Upper lobe of right lung (tissue), 1 donor: ENCODE results near the gene MEPE. TPM values are rescaled to one million over a fixed set of nuclear protein-coding genes. Genes with fewer than 3 reads are reported as not detected.

ENCODE experiments used
- ATAC-seq: fragments of 200-7000 bp; cut with Tn5 transposase; one replicate; pipeline ENCODE4 v1.9.1; 2020; ENCODE audit warnings: mild to moderate bottlenecking, moderate library complexity
- DNase-seq: peaks from one replicate; pipeline ENCODE4 v3.0.0-alpha.2; 2020
- H3K27ac ChIP-seq: fragments of 200-600 bp; one replicate; pipeline ENCODE4 v1.8.0; 2022
- H3K27me3 ChIP-seq: fragments of 200-600 bp; one replicate; pipeline ENCODE4 v1.8.0; 2022; ENCODE audit warnings: mild to moderate bottlenecking
- H3K36me3 ChIP-seq: fragments of 200-600 bp; one replicate; pipeline ENCODE4 v1.8.0; 2022
- H3K4me1 ChIP-seq: fragments of 200-600 bp; one replicate; pipeline ENCODE4 v1.8.0; 2022
- H3K4me3 ChIP-seq: fragments of 200-600 bp; one replicate; pipeline ENCODE4 v1.8.0; 2022; ENCODE audit warnings: mild to moderate bottlenecking
- H3K9me3 ChIP-seq: fragments of 200-600 bp; one replicate; pipeline ENCODE4 v1.8.0; 2022
- intact Hi-C: fragments of 100-400 bp; cut with DNase I; formaldehyde crosslinking; loops from one replicate; pipeline ENCODE4 v1.11.0; 2022
- total RNA-seq: library from RNA; stranded (reverse); fragmentation: NEBNext Ultra II Directional; extraction: Animal tissue kit (Norgen Biotek cat#: 25700); gene quantifications from one replicate; pipeline ENCODE4 v1.2.1, GENCODE V29; 2021
- TF ChIP-seq, protein P1 (sequence below): fragments of 200-600 bp; IDR thresholded peaks from one replicate; pipeline ENCODE4 v1.8.0; 2022; ENCODE audit warnings: antibody characterized with exemption
- donor health status: DM: no; HTN: yes; CAD: no; lungs with severe emphysema.

MEPE gene
- total RNA-seq, 1 donor from 2014 or later: not detected

DNA sequence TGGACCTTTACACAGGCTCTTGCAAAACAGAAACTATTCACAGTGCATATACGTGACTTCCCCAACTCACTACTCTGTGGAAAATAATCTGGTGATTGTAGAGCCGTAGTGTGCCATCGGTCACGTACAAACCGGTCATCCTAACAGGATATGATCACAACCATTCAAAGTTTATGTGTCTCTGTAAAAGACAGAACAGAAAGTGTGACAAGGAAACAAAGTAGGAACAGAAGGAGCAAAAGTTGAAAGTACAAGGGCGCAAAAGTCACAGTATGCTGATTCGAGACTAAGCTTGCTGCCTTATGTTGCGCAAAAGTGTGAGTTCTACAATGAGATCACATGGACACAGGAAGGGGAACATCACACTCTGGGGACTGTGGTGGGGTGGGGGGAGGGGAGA is 18.6 kb downstream of the MEPE start:
- no peaks in the 10 kb centered on the region for H3K27me3 ChIP-seq
- H3K9me3 ChIP-seq: no peaks in the 10 kb centered on the region
- DNase-seq: no peak
- intact Hi-C loops: loop anchor here (10.0 kb wide), 1 partner anchor 123 kb away; the partner anchor contains the start of gene SPP1
- ATAC-seq: peak; percentile 84
- H3K4me1 ChIP-seq: peaks cover 10% of the 10 kb centered on the region
- TF ChIP-seq, protein P1, sequence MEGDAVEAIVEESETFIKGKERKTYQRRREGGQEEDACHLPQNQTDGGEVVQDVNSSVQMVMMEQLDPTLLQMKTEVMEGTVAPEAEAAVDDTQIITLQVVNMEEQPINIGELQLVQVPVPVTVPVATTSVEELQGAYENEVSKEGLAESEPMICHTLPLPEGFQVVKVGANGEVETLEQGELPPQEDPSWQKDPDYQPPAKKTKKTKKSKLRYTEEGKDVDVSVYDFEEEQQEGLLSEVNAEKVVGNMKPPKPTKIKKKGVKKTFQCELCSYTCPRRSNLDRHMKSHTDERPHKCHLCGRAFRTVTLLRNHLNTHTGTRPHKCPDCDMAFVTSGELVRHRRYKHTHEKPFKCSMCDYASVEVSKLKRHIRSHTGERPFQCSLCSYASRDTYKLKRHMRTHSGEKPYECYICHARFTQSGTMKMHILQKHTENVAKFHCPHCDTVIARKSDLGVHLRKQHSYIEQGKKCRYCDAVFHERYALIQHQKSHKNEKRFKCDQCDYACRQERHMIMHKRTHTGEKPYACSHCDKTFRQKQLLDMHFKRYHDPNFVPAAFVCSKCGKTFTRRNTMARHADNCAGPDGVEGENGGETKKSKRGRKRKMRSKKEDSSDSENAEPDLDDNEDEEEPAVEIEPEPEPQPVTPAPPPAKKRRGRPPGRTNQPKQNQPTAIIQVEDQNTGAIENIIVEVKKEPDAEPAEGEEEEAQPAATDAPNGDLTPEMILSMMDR: no peak
- H3K36me3 ChIP-seq: no peaks in the 10 kb centered on the region
- H3K27ac ChIP-seq: peak overlapping the region; percentile 30
- H3K4me3 ChIP-seq: no peak overlapping the region

DNA sequence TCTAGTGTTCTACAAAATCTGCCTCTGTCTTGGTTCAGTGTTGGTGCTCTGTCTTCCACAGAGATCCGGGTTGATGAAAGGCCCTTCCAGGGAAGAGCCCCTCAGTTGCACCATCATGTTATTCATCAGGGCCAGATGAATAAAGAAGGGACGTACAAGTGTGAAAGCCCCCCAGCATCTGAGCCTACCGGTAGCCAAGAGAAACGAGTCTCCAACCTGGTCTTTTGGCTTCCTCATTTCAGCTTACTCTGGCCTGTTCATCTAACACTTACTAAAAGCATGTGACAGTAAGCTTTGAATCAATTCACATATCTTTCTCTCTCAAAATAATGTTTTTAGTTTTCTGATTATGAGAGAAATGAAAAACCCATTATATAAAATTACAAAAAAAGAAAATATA is 19.2 kb downstream of the MEPE start:
- Histone ChIP-seq H3K27me3 (no peaks in the 10 kb centered on the region), H3K4me1 (peaks cover 10% of the 10 kb centered on the region), H3K4me3 (no peak overlapping the region), H3K9me3 (no peaks in the 10 kb centered on the region), H3K27ac (no peak overlapping the region), H3K36me3 (no peaks in the 10 kb centered on the region)
- ATAC-seq (no peak), DNase-seq (no peak)
- intact Hi-C loops: loop anchor here (10.0 kb wide), 1 partner anchor 123 kb away; the partner anchor contains the start of gene SPP1
- TF ChIP-seq, protein P1: no peak

DNA sequence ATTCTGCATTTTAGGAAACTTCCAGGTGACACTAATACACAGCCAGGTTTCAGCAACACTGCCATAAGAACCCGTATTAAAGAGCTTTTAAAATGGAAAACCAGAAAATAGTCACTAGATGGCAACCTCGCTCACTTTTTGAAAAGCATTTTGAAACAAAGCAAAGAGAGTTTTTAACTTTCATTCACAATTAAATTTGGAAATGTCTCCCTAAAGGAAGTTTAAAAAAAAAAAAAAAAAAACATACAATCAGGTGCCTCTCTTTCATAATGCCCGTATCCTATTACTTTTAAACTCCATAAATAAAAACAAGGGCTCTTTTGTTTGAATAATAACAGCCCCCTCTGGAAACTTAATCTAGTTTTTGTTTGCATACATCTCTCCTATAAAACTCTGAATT is 20.3 kb downstream of the MEPE start:
- no peak for ATAC-seq
- no peak overlapping the region for H3K4me3 ChIP-seq
- H3K9me3 ChIP-seq: no peaks in the 10 kb centered on the region
- no peaks in the 10 kb centered on the region for H3K36me3 ChIP-seq
- TF ChIP-seq, protein P1: peak; percentile 52
- no peak overlapping the region for H3K27ac ChIP-seq
- DNase-seq: no peak
- intact Hi-C loops: loop anchor here (10.0 kb wide), 1 partner anchor 122 kb away; the partner anchor contains the start of gene SPP1
- no peaks in the 10 kb centered on the region for H3K27me3 ChIP-seq
- peaks cover 10% of the 10 kb centered on the region for H3K4me1 ChIP-seq

DNA sequence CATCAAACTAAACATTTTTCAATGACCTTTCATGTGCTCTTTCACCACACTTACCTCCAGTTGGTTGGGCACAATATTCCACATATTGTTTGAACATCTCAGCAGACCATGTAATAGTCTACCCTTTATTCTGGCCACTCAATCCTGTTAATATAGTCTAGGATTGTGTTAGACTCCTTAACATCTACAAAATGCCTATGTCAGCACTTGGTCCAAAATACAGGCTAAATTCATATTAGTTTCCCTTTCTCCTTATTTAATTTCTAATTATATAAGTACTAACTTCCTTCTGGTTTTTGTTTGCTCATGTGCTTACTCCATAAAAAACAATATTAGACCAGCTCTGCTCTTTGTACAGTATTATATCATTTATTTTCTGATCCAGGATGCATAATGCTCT is 21.1 kb downstream of the MEPE start:
- H3K4me1 ChIP-seq: peaks cover 10% of the 10 kb centered on the region
- TF ChIP-seq, protein P1: no peak
- no peak overlapping the region for H3K4me3 ChIP-seq
- no peak overlapping the region for H3K27ac ChIP-seq
- ATAC-seq: no peak
- no peaks in the 10 kb centered on the region for H3K27me3 ChIP-seq
- no peaks in the 10 kb centered on the region for H3K9me3 ChIP-seq
- intact Hi-C loops: loop anchor here (10.0 kb wide), 1 partner anchor 121 kb away; the partner anchor contains the start of gene SPP1
- no peak for DNase-seq
- no peaks in the 10 kb centered on the region for H3K36me3 ChIP-seq

DNA sequence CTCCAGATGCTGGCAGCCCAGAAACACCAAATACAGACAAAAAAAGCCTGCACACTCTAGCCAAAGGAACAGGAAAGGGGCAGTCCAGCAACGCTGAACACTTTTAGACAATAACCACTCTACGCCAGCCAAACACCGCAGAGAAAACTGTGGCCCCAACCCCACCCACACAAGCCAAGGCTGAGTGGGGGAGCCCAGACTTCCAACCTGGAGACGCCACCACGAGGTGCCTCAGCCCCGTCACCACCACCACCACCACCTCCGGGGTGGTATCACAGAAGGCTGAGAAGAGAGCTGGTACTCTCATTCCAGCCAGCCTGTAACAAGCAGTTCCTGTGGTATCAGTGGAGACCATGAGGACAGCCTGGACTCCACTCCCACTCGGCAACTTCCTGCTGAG is 22.8 kb downstream of the MEPE start:
- TF ChIP-seq, protein P1: no peak
- ATAC-seq (no peak), DNase-seq (no peak)
- intact Hi-C loops: loop anchor here (10.0 kb wide), 1 partner anchor 119 kb away; the partner anchor contains the start of gene SPP1
- Histone ChIP-seq H3K36me3 (no peaks in the 10 kb centered on the region), H3K27me3 (no peaks in the 10 kb centered on the region), H3K4me1 (no peaks in the 10 kb centered on the region), H3K9me3 (no peaks in the 10 kb centered on the region), H3K27ac (no peak overlapping the region), H3K4me3 (no peak overlapping the region)

DNA sequence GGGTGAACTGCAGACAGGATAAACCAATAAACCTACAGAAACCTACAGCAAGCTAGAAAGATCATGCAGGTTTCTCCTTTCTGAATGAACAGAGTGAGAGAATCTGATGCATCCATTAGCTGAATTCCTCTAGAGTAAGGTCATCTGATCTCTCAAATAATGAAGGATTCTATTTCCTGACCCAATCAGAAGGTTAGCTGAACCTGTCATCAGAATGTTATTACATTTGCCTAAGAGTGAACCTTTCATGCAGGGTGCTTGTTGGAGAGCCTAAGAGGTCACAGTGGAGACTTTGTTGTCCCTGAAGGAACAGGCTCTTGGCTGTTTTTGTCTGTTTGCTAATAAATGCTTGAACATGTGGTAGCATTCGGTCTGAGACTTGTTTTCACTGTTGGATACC is 24.0 kb downstream of the MEPE start:
- Histone ChIP-seq H3K4me3 (no peak overlapping the region), H3K9me3 (no peaks in the 10 kb centered on the region), H3K27me3 (no peaks in the 10 kb centered on the region), H3K27ac (no peak overlapping the region), H3K36me3 (no peaks in the 10 kb centered on the region), H3K4me1 (no peaks in the 10 kb centered on the region)
- no peak for DNase-seq
- intact Hi-C loops: loop anchor here (10.0 kb wide), 1 partner anchor 118 kb away; the partner anchor contains the start of gene SPP1
- ATAC-seq: no peak
- TF ChIP-seq, protein P1: no peak
